GM20000 (cell line): Measurements from ENCODE around the gene HAUS3.

Source experiments
- DNase-seq: peaks from one replicate; pipeline ENCODE4 v3.0.0; 2012; ENCODE audit warnings: low spot score
- TF ChIP-seq, protein P1 (sequence below): IDR thresholded peaks from 2 replicates; pipeline ENCODE4 v1.5.1; 2012; ENCODE audit warnings: mild to moderate bottlenecking, control low read depth; ENCODE audit errors: extremely low read depth, missing control alignments

HAUS3 gene

DNA sequence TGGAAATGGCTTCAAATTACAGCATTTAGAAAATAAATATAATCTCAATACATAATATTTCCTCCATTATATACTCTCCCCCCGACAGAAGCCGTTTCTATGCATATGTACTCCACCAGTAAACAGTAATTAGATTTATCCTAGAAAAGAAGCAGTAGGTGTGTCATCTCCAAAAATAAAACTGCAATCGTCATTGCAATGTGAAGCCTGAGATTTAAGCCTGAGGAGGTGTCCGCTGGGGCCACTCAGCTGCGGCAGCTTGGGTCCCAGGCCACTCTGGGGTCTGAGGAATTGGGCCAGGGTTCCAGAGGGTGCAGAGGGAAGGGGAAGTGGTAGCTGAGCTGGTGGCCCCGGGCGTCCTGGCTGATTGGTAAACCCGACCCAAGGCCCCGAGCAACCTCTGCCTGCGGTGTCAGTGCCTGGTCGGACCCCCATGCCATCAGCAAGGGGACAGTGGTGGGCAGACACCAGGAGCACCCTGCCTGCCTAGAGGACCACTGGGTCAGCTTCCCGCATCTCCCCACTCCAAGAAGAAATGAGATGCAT, 27.8 kb upstream of the HAUS3 start:
- TF ChIP-seq, protein P1, sequence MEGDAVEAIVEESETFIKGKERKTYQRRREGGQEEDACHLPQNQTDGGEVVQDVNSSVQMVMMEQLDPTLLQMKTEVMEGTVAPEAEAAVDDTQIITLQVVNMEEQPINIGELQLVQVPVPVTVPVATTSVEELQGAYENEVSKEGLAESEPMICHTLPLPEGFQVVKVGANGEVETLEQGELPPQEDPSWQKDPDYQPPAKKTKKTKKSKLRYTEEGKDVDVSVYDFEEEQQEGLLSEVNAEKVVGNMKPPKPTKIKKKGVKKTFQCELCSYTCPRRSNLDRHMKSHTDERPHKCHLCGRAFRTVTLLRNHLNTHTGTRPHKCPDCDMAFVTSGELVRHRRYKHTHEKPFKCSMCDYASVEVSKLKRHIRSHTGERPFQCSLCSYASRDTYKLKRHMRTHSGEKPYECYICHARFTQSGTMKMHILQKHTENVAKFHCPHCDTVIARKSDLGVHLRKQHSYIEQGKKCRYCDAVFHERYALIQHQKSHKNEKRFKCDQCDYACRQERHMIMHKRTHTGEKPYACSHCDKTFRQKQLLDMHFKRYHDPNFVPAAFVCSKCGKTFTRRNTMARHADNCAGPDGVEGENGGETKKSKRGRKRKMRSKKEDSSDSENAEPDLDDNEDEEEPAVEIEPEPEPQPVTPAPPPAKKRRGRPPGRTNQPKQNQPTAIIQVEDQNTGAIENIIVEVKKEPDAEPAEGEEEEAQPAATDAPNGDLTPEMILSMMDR = no peak
- no peak for DNase-seq

DNA sequence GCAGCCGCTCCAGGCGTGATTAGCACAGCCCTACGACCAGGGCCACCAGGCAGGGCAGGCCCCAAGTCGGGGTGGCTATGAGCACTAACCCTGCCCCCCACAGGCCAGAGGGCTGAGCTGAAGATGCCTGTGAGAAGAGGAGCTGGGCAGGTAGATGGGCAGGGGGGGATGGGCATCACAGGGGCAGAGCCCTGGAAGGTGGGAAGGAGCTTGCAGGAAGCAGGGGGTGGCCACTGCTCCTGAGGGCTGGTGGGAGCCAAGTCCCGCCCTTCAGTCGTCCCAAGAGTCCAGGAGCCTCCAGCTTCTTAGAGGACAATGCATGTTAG, 27.2 kb upstream of the HAUS3 start:
- no peak for DNase-seq
- TF ChIP-seq, protein P1 = no peak

DNA sequence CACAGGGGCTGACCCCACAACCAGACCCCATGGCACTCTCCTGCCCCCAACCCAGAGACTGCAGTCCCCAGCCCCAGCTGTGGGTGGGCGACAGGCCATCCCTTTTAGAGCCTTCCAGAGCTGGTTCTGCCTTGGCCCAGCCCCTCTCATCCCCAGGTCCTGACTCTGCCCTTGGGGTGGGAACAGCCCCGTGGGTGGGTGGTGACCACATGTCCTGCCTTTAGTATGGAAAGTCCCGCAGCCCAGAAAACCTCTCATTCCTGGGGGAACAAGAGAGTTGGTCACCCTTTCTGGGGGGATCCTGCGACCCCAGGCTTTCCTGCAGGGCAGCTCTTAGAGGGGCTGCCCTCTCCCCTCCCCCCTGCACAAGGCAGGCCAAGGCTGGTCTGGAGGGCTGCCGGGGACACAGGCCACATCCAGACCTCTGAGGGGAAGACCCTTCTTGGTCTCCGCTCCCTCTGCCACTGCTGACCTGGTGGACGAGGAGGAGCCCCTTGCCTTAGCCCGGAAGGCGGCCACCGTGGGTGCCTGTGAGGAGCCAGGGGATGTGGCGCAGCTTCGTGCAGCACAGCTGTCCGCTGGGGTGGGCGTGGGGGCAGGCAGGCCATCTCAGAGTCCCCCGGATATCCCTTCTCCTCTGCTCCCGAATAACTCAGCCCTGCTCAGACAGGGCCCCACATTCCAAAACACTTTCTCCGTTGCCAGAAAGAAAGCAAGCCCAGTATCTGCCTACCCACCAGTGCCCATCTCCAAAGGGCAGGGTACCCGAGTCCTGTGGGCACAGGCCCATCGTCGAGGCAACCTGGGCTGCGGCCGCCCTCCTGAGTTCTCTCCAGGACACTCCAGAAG, 26.7 kb upstream of the HAUS3 start:
- TF ChIP-seq, protein P1 = no peak
- no peak for DNase-seq

DNA sequence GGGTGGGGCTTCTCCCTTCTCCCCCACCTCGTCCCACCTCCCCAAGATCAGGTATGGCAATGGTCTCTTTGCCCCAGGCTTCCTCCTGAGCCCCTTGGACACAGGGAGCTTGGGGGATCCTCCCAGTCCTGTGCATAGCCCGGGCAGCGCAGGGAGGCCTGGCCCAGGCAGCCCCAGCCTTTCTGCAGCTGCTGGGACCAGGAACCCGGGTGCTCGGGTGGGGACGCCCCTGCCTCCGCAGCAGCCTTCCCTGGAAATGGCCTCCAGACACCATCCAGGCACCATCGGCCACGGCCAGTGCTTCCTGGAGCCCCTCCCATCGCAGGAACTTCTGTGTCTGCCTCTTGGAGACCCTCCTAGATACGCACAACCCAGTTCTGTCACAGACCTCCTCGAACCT, 25.9 kb upstream of the HAUS3 start:
- TF ChIP-seq, protein P1 = no peak
- DNase-seq = no peak

DNA sequence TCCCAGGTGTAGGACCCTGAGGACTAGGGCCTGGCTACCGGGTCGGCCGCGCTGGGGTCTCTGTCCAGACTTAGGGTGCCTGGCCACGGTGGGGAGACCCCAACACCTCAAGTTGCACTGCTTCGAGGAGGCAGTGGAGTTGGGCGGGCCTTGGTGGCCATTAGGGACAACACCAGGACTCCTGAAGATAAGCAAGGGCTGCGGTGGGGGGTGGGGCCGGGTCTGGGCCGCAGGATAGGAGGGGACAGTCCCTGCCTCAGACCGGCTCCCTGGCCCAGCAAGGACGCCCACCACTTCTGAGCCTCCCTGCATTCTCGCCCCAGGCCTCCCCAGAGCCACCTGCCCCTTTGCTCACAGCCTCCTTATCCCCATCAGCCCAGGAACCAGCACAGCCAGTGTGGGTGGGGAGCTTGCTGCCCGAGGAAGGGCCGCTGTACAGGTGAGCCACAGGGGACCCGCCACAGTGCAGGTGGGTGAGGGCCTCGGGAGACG, 25.4 kb upstream of the HAUS3 start:
- DNase-seq = no peak
- TF ChIP-seq, protein P1 = no peak

DNA sequence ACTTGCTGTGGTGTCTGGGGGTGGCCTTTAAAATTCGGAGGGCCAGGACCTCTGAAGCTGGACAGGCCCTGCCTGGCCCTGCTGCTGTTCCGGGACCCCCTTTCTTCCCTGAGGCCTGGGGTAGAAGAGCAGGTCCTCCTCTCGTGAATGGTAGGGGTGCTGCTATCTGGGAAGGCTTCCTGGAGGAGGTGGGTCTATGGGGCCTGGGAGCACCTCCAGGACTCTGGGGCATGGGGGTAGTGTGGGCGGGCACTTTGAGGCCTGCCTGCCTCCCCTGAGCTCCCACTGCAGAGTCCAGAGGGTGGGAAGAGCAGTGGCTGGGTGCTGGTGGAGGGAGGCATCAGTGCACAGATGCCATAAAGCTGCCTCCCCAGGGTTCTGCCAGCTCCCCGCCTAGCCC, 24.9 kb upstream of the HAUS3 start:
- TF ChIP-seq, protein P1 = no peak

DNA sequence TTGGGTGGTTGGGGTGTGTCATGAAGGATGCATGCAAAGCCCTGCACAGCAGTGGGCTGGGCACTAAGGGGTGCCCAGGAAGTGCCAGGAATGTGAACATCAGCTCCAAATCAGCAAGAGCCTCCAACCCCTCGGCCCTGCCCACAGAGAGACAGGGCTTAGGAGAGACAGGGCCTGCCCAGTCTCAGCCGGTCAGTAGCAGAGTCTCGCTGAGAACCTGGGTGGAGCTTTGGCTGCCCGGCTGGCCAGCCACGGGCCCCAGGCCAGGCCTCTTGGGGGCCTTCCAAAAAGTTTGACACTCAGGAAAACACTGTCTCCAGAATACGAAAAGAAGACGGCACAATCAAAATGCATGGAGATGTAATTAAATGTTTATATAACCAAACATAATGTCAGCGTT, 24.3 kb upstream of the HAUS3 start:
- no peak for DNase-seq
- TF ChIP-seq, protein P1 = no peak

More for the DNA sequence above, 24.9 kb upstream of the HAUS3 start:
- DNase-seq = no peak
